Panc1 (cell line): ENCODE measurements around the gene LILRB1. TPM values are rescaled to one million over a fixed set of nuclear protein-coding genes. Genes with fewer than 3 reads are reported as not detected.

Experiments used
- ATAC-seq: fragments of 200-7000 bp; cut with Tn5 transposase; 2 replicates; pipeline ENCODE4 v1.9.1; 2020; ENCODE audit warnings: mild to moderate bottlenecking, moderate library complexity
- BruUV-seq: library from RNA; stranded (reverse); fragments of 400-500 nt; replicated peaks from 2 replicates; lab custom pipeline; 2021; lab: Mats Ljungman, UMichigan
- CTCF ChIA-PET: fragments of 300-600 bp; sonication (Branson Sonifier 250); formaldehyde crosslinking; loops from one replicate; lab custom pipeline; 2022; ENCODE audit warnings: antibody characterized with exemption; lab: Charles Lee
- POLR2A ChIA-PET: fragments of 300-600 bp; sonication (Branson Sonifier 250); formaldehyde crosslinking; loops from one replicate; lab custom pipeline; 2022; ENCODE audit warnings: antibody characterized with exemption; lab: Charles Lee
- DNase-seq: peaks from one replicate; pipeline ENCODE4 v3.0.0-alpha.2; 2010; ENCODE audit warnings: low read depth, low spot score
- H3K27ac ChIP-seq: 2 replicates; pipeline ENCODE4 v1.5.1; 2011; ENCODE audit warnings: mild to moderate bottlenecking, low read length, inconsistent platforms
- H3K27me3 ChIP-seq: fragments of 200-500 bp; sonication (Bioruptor generic); 2 replicates; pipeline ENCODE4 v1.6.0; 2014; ENCODE audit warnings: low read length, inconsistent platforms; ENCODE audit not compliant: control insufficient read depth, insufficient read depth
- H3K36me3 ChIP-seq: fragments of 200-500 bp; sonication (Bioruptor generic); 2 replicates; pipeline ENCODE4 v1.5.1; 2014; ENCODE audit warnings: inconsistent platforms, mild to moderate bottlenecking, low read length, moderate library complexity; ENCODE audit not compliant: control insufficient read depth, insufficient read depth
- H3K4me1 ChIP-seq: 2 replicates; pipeline ENCODE4 v1.5.1; 2011; ENCODE audit warnings: inconsistent platforms, mild to moderate bottlenecking, low read length, moderate library complexity; ENCODE audit not compliant: control insufficient read depth, insufficient read depth
- H3K4me3 ChIP-seq, 2 experiments: 2 replicates each; pipeline ENCODE4 v1.5.1; 2011 to 2012; ENCODE audit warnings: low read depth in 2 of 2, low read length in 2 of 2, mild to moderate bottlenecking in 2 of 2, inconsistent platforms in 1 of 2, moderate library complexity in 1 of 2
- H3K9me3 ChIP-seq: fragments of 200-500 bp; sonication (Bioruptor generic); 2 replicates; pipeline ENCODE4 v1.5.1; 2014; ENCODE audit warnings: low read depth, mild to moderate bottlenecking, inconsistent platforms, low read length, moderate library complexity; ENCODE audit not compliant: control insufficient read depth, insufficient read depth
- POLR2AphosphoS5 ChIP-seq: IDR thresholded peaks from 2 replicates; pipeline ENCODE4 v1.6.1; 2012; ENCODE audit warnings: mild to moderate bottlenecking, low read depth, low read length, moderate library complexity
- SIN3A ChIP-seq: IDR thresholded peaks from 2 replicates; pipeline ENCODE4 v1.6.1; 2012; ENCODE audit warnings: low read depth, mild to moderate bottlenecking, low read length, moderate library complexity, borderline replicate concordance; ENCODE audit not compliant: insufficient read depth
- TCF7L2 ChIP-seq: IDR thresholded peaks from 2 replicates; pipeline ENCODE4 v1.6.1; 2011; ENCODE audit warnings: mild to moderate bottlenecking, low read depth, low read length, inconsistent platforms
- in situ Hi-C: cut with HindIII; loops from 2 replicates; pipeline ENCODE4 v1.10.0; 2016; ENCODE audit warnings: low sequenced_read_pairs, low pct_unique_long_range_greater_than_20kb
- intact Hi-C: fragments of 100-400 bp; cut with micrococcal nuclease; formaldehyde crosslinking; loops from one replicate; pipeline ENCODE4 v1.10.0; 2022; ENCODE audit not compliant: unreplicated experiment
- total RNA-seq: library from RNA; stranded (reverse); gene quantifications from one replicate; pipeline ENCODE4 v1.2.1, GENCODE V29; 2021; ENCODE audit not compliant: unreplicated experiment
- TF ChIP-seq, protein P1 (sequence below): fragments of 450-650 bp; IDR thresholded peaks from 2 replicates; pipeline ENCODE4 v1.5.1; 2017; ENCODE audit warnings: mild to moderate bottlenecking
- TF ChIP-seq, protein P2 (sequence below), 2 experiments: IDR thresholded peaks; 2 replicates each; pipeline ENCODE4 v1.6.1; 2011 to 2012; ENCODE audit warnings: low read depth in 2 of 2, control low read depth in 1 of 2, low read length in 1 of 2, mild to moderate bottlenecking in 1 of 2, moderate library complexity in 1 of 2; ENCODE audit not compliant: insufficient read depth in 1 of 2

Gene LILRB1
- total RNA-seq, 1 experiment from 2014 or later: 0.08 TPM

DNA sequence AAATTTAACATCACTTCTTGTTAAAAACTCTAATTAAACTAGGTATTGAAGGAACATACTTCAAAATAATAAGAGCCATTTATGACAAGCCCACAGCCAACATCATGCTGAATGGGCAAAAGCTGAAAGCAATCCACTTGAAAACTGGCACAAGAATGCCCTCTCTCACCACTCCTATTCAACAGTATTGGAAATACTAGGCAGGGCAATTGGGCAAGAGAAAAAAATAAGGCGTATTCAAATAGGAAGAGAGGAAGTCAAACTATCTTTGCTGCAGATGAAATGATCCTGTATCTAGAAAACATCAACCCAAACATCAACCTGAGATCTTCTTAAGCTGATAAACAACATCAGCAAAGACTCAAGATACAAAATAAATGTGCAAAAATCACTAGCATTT is 15.6 kb upstream of the LILRB1 start:
- no peaks in the 10 kb centered on the region for H3K36me3 ChIP-seq
- ATAC-seq: no peak
- DNase-seq: no peak
- TF ChIP-seq SIN3A: no peak
- TF ChIP-seq TCF7L2: no peak
- TF ChIP-seq, protein P1, sequence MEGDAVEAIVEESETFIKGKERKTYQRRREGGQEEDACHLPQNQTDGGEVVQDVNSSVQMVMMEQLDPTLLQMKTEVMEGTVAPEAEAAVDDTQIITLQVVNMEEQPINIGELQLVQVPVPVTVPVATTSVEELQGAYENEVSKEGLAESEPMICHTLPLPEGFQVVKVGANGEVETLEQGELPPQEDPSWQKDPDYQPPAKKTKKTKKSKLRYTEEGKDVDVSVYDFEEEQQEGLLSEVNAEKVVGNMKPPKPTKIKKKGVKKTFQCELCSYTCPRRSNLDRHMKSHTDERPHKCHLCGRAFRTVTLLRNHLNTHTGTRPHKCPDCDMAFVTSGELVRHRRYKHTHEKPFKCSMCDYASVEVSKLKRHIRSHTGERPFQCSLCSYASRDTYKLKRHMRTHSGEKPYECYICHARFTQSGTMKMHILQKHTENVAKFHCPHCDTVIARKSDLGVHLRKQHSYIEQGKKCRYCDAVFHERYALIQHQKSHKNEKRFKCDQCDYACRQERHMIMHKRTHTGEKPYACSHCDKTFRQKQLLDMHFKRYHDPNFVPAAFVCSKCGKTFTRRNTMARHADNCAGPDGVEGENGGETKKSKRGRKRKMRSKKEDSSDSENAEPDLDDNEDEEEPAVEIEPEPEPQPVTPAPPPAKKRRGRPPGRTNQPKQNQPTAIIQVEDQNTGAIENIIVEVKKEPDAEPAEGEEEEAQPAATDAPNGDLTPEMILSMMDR: no peak
- TF ChIP-seq, protein P2, sequence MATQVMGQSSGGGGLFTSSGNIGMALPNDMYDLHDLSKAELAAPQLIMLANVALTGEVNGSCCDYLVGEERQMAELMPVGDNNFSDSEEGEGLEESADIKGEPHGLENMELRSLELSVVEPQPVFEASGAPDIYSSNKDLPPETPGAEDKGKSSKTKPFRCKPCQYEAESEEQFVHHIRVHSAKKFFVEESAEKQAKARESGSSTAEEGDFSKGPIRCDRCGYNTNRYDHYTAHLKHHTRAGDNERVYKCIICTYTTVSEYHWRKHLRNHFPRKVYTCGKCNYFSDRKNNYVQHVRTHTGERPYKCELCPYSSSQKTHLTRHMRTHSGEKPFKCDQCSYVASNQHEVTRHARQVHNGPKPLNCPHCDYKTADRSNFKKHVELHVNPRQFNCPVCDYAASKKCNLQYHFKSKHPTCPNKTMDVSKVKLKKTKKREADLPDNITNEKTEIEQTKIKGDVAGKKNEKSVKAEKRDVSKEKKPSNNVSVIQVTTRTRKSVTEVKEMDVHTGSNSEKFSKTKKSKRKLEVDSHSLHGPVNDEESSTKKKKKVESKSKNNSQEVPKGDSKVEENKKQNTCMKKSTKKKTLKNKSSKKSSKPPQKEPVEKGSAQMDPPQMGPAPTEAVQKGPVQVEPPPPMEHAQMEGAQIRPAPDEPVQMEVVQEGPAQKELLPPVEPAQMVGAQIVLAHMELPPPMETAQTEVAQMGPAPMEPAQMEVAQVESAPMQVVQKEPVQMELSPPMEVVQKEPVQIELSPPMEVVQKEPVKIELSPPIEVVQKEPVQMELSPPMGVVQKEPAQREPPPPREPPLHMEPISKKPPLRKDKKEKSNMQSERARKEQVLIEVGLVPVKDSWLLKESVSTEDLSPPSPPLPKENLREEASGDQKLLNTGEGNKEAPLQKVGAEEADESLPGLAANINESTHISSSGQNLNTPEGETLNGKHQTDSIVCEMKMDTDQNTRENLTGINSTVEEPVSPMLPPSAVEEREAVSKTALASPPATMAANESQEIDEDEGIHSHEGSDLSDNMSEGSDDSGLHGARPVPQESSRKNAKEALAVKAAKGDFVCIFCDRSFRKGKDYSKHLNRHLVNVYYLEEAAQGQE (IDR thresholded peaks at IDR 0.05; ENCODE audit: insufficient read depth in 1 of 2, low read depth in 2 of 2, low read length in 1 of 2): no peak
- no peak for TF ChIP-seq POLR2AphosphoS5
- no TSS peak for BruUV-seq
- H3K27me3 ChIP-seq: 0 out of 2 replicates have a peak, but pooled peaks cover 2% of the 10 kb centered on the region
- ChIA-PET CTCF (no interaction called here), POLR2A (no interaction called here)
- 0 out of 2 replicates have a peak, but pooled peaks cover 7% of the 10 kb centered on the region for H3K9me3 ChIP-seq
- in situ Hi-C loops (no loop called here), intact Hi-C loops (no loop called here)
- no peaks in the 10 kb centered on the region for H3K4me1 ChIP-seq
- H3K4me3 ChIP-seq: no peak overlapping the region
- no peak overlapping the region for H3K27ac ChIP-seq

DNA sequence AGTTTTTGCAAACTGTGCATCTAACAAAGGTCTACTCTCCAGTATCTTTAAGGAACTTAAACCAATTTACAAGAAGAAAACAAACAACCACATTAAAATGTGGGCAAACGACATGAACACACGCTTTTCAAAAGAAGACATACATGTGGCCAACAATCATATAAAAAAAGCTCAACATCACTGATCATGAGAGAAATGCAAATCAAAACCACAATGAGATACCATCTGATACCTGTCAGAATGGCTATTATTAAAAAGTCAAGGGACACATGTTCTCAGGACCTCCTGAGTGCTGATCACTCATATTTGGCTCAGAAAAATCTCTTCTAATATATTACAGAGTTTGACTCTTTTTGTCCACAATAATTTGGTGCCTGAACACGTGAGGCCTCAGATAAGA is 14.2 kb upstream of the LILRB1 start:
- no peak overlapping the region for H3K4me3 ChIP-seq
- in situ Hi-C loops (no loop called here), intact Hi-C loops (no loop called here)
- ChIA-PET POLR2A (no interaction called here), CTCF (no interaction called here)
- H3K27me3 ChIP-seq: 0 out of 2 replicates have a peak, but pooled peaks cover 2% of the 10 kb centered on the region
- H3K27ac ChIP-seq: no peak overlapping the region
- DNase-seq: no peak
- TF ChIP-seq, protein P2 (IDR thresholded peaks at IDR 0.05; ENCODE audit: insufficient read depth in 1 of 2, low read depth in 2 of 2, low read length in 1 of 2): no peak
- TF ChIP-seq TCF7L2: no peak
- TF ChIP-seq SIN3A: no peak
- no peak for TF ChIP-seq POLR2AphosphoS5
- TF ChIP-seq, protein P1: no peak
- 0 out of 2 replicates have a peak, but pooled peaks cover 3% of the 10 kb centered on the region for H3K9me3 ChIP-seq
- no peaks in the 10 kb centered on the region for H3K4me1 ChIP-seq
- no TSS peak for BruUV-seq
- no peaks in the 10 kb centered on the region for H3K36me3 ChIP-seq
- ATAC-seq: no peak
